Esophagus muscularis mucosa (tissue), 4 donors: ENCODE results near the gene CROT.

Experiments used
- EP300 ChIP-seq: sonication (generic); formaldehyde crosslinking; IDR thresholded peaks from one replicate; pipeline ENCODE4 v1.6.1; 2017; ENCODE audit warnings: antibody characterized with exemption
- POLR2A ChIP-seq: fragments of 450-650 bp; IDR thresholded peaks from one replicate; pipeline ENCODE4 v1.6.1; 2017; ENCODE audit warnings: antibody characterized with exemption, moderate library complexity, mild to moderate bottlenecking, low read depth
- TF ChIP-seq, protein P1 (sequence below), 3 experiments: fragments of 200-600 bp in 2 of 3; fragments of 450-650 bp in 1 of 3; sonication (generic) in 2 of 3; IDR thresholded peaks; one replicate each; pipeline ENCODE4 v1.5.1; 2017 to 2019; ENCODE audit warnings: antibody characterized with exemption in 3 of 3, mild to moderate bottlenecking in 2 of 3, moderate library complexity in 1 of 3

DNA sequence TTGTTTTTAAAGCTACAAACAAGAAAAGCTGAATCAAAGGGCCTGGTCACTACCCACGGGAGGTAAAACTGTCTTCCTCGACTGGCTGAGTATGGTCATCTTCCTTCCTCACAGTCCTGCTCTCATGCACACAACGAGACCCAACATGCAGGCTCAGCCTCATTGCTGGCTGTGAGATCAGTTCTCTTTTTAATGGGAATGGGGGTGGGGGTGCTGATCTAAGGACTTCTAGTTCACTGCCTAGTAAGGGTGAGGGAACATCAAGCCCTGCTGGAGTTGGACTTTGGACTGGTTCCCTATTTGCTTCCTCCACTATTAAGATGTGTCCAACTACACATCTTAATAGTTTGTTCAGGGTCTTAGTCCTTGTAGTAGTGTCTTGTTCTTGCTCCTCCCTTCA is 81.8 kb downstream of the CROT start:
- TF ChIP-seq POLR2A (no peak), EP300 (no peak)
- TF ChIP-seq, protein P1, sequence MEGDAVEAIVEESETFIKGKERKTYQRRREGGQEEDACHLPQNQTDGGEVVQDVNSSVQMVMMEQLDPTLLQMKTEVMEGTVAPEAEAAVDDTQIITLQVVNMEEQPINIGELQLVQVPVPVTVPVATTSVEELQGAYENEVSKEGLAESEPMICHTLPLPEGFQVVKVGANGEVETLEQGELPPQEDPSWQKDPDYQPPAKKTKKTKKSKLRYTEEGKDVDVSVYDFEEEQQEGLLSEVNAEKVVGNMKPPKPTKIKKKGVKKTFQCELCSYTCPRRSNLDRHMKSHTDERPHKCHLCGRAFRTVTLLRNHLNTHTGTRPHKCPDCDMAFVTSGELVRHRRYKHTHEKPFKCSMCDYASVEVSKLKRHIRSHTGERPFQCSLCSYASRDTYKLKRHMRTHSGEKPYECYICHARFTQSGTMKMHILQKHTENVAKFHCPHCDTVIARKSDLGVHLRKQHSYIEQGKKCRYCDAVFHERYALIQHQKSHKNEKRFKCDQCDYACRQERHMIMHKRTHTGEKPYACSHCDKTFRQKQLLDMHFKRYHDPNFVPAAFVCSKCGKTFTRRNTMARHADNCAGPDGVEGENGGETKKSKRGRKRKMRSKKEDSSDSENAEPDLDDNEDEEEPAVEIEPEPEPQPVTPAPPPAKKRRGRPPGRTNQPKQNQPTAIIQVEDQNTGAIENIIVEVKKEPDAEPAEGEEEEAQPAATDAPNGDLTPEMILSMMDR (IDR thresholded peaks at IDR 0.05): no peak
